Endodermal cell (in vitro differentiated cells): ENCODE measurements around the gene ZNF560. TPM values are rescaled to one million over a fixed set of nuclear protein-coding genes. Genes with fewer than 3 reads are reported as not detected.
A peak's percentile ranks its signal among the peaks of the same experiment; 100 is the strongest.

Source experiments
- DNase-seq: peaks from one replicate; pipeline ENCODE4 v3.0.0-alpha.2; 2017
- H3K27ac ChIP-seq: 2 replicates; pipeline ENCODE4 v1.5.1; 2013; ENCODE audit warnings: mild to moderate bottlenecking, low read depth, low read length, moderate library complexity
- H3K27me3 ChIP-seq: 2 replicates; pipeline ENCODE4 v1.6.1; 2013; ENCODE audit warnings: mild to moderate bottlenecking, low read length, moderate library complexity; ENCODE audit not compliant: insufficient read depth, control insufficient read depth, poor library complexity, severe bottlenecking
- H3K36me3 ChIP-seq: 2 replicates; pipeline ENCODE4 v1.7.0; 2013; ENCODE audit warnings: mild to moderate bottlenecking, low read length, moderate library complexity; ENCODE audit not compliant: control insufficient read depth, insufficient read depth
- H3K4me1 ChIP-seq: one replicate; pipeline ENCODE4 v1.7.0; 2013; ENCODE audit warnings: low read length; ENCODE audit not compliant: control insufficient read depth, insufficient read depth
- H3K4me3 ChIP-seq: 2 replicates; pipeline ENCODE4 v1.5.1; 2013; ENCODE audit warnings: mild to moderate bottlenecking, low read length, moderate library complexity
- H3K9ac ChIP-seq: 2 replicates; pipeline ENCODE4 v1.6.1; 2013; ENCODE audit warnings: mild to moderate bottlenecking, low read length, moderate library complexity; ENCODE audit not compliant: poor library complexity, severe bottlenecking; ENCODE audit errors: extremely low read depth
- H3K9me3 ChIP-seq: 2 replicates; pipeline ENCODE4 v1.6.1; 2013; ENCODE audit warnings: mild to moderate bottlenecking, low read length, moderate library complexity; ENCODE audit not compliant: control insufficient read depth
- H3K27ac Mint-ChIP-seq: 2 replicates; pipeline ENCODE4 v1.8.0; 2020; ENCODE audit warnings: mixed read lengths
- H3K27me3 Mint-ChIP-seq: 2 replicates; pipeline ENCODE4 v1.8.0; 2021; ENCODE audit warnings: mild to moderate bottlenecking, mixed read lengths; ENCODE audit not compliant: insufficient read depth
- H3K36me3 Mint-ChIP-seq: 2 replicates; pipeline ENCODE4 v1.8.0; 2020; ENCODE audit warnings: low read depth, mixed read lengths
- H3K4me1 Mint-ChIP-seq: 2 replicates; pipeline ENCODE4 v1.8.0; 2020; ENCODE audit warnings: mixed read lengths
- H3K4me3 Mint-ChIP-seq: 2 replicates; pipeline ENCODE4 v1.8.0; 2020; ENCODE audit warnings: mild to moderate bottlenecking, moderate library complexity, mixed read lengths
- H3K9me3 Mint-ChIP-seq: 2 replicates; pipeline ENCODE4 v1.8.0; 2020; ENCODE audit warnings: mild to moderate bottlenecking, mixed read lengths
- WGBS, 2 experiments: methylation state at CpG; one replicate each; pipeline versions ENCODE4 v1.1.5 to v1.1.7; 2013; ENCODE audit warnings: missing lambda C conversion rate in 2 of 2, mixed read lengths in 1 of 2; ENCODE audit not compliant: insufficient coverage in 1 of 2, insufficient read length in 1 of 2; 5-methylcytosine and 5-hydroxymethylcytosine counted together
- total RNA-seq, 2 donors: library from RNA; stranded (reverse); fragmentation: NEBNext Ultra II Directional in 1 of 2; extraction: Animal tissue kit (Norgen Biotek cat#: 25700) in 1 of 2; gene quantifications; 2 replicates in 1 of 2; 3 replicates in 1 of 2; pipeline ENCODE4 v1.2.1, GENCODE V29; 2021
- TF ChIP-seq, protein P1 (sequence below): fragments of 200-600 bp; sonication (generic); conservative IDR thresholded peaks from 2 replicates; pipeline ENCODE4 v1.5.0; 2021; ENCODE audit warnings: antibody characterized with exemption, mild to moderate bottlenecking

Gene ZNF560
- total RNA-seq, 2 donors from 2014 or later = not detected

DNA sequence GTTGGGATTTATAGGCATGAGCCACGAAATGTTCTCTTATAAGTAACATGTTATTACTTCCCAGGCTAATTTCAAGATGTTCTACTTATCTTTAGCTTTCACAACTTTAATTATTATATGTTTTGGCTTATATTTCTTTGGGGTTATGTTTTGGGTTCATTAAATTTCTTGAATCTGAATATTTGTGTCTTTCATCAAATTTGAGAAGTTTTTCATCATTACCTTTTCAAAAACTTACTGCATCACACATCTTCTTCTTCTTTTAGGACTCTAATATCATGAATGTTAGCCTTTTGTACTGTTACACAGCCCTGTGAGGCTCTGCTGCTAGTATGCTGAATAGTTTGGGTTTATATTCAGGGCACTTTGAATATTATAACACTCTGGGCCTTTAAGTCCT, 53.4 kb downstream of the ZNF560 start:
- Histone ChIP-seq H3K4me3 (no peak overlapping the region), H3K4me1 (no peaks in the 10 kb centered on the region), H3K36me3 (no peaks in the 10 kb centered on the region), H3K27me3 (no peaks in the 10 kb centered on the region), H3K9ac (no peak overlapping the region), H3K9me3 (peaks cover 72% of the 10 kb centered on the region), H3K27ac (no peak overlapping the region)
- Mint-ChIP-seq H3K27ac (no peak overlapping the region), H3K4me1 (no peaks in the 10 kb centered on the region), H3K4me3 (no peak overlapping the region), H3K36me3 (peaks cover 55% of the 10 kb centered on the region), H3K9me3 (peaks cover 94% of the 10 kb centered on the region), H3K27me3 (peaks cover 6% of the 10 kb centered on the region)
- DNase-seq = no peak
- TF ChIP-seq, protein P1, sequence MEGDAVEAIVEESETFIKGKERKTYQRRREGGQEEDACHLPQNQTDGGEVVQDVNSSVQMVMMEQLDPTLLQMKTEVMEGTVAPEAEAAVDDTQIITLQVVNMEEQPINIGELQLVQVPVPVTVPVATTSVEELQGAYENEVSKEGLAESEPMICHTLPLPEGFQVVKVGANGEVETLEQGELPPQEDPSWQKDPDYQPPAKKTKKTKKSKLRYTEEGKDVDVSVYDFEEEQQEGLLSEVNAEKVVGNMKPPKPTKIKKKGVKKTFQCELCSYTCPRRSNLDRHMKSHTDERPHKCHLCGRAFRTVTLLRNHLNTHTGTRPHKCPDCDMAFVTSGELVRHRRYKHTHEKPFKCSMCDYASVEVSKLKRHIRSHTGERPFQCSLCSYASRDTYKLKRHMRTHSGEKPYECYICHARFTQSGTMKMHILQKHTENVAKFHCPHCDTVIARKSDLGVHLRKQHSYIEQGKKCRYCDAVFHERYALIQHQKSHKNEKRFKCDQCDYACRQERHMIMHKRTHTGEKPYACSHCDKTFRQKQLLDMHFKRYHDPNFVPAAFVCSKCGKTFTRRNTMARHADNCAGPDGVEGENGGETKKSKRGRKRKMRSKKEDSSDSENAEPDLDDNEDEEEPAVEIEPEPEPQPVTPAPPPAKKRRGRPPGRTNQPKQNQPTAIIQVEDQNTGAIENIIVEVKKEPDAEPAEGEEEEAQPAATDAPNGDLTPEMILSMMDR = no peak
- WGBS, 2 experiments = 75% methylated on average over 1 of the region's 1 CpG; no CpG with 5 or more reads in 1 of the 2 experiments

DNA sequence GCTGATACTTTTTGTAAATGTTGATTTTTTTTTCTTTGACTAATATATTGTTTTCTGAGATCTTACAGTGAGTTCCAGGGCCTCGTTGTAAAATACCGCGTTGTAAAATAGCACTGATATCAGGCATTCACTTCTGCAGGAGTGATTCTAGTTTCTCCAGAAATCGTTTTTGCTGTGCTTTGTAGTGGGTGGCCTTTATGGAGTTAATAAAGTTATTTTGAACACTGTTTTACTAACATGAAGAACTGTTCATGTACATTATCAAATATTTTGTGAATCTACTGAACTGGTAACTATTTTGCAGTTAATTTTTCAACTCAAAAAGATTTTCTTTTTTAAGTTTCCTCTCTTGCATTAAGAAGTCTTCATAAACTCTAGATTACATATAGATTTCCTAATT, 62.1 kb downstream of the ZNF560 start:
- Histone ChIP-seq H3K9ac (peak overlapping the region; percentile 86), H3K27ac (no peak overlapping the region), H3K4me3 (peak overlapping the region; percentile 95), H3K36me3 (peaks cover 24% of the 10 kb centered on the region), H3K27me3 (no peaks in the 10 kb centered on the region), H3K9me3 (peaks cover 27% of the 10 kb centered on the region), H3K4me1 (no peaks in the 10 kb centered on the region)
- TF ChIP-seq, protein P1 = no peak
- WGBS, 2 experiments = 88 to 89% methylated on average over 3 to 4 of the region's 4 CpGs
- no peaks in the 10 kb centered on the region for H3K27me3 Mint-ChIP-seq
- DNase-seq = no peak
- peaks cover 4% of the 10 kb centered on the region for H3K4me1 Mint-ChIP-seq
- peaks cover 50% of the 10 kb centered on the region for H3K36me3 Mint-ChIP-seq
- H3K9me3 Mint-ChIP-seq = peaks cover 47% of the 10 kb centered on the region
- peak overlapping the region; percentile 93 for H3K4me3 Mint-ChIP-seq
- no peak overlapping the region for H3K27ac Mint-ChIP-seq

DNA sequence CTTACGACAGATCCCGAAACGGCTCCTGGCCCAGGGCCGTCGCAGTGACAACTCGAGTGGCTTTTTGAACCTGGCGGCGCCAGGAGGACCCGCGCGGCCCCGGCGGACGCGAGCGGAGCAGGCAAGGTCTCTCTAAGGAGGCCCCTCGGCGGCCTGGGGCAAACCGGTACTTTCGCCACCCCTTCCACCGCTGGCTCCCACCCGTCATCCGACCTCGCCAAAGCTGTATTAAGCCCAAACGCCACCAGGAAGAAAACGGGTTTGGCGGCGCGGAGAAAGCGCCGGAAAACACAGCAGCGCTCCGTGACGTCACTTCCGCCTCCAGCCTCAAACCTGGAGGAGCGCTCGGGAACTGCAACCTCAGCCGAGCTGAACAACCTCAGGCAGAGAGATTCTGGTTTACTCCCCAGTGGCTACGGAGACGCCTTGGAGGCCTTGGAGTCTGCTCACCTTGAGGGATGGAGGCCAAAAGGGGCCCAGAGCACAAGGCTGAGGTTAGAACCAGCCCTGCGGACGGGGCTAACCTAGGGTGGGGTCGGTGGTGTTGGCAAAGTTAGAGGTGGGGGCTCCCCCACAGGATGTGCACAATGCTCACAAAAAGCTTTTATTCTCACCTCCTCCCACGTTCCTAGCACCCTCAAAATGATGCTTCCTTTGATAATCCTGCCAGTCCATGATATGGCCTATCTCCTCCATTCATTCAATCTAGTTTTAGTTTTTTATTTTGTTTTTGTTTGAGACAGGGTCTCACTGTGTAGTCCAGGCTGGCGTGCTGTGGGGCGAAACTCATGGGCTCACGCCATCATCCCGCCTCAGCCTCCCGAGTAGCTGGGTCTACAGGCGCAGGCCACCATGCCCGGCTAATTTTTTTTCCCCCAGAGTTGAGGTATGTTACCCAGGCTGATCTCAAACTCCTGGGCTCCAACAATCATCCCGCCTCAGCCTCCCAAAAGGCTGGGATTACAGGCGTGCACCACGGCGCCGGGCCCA, 62.8 kb downstream of the ZNF560 start, which contains the start of gene ZNF266:
ZNF266 (minus strand) TSS at position 295 of the 990 bp plus-strand sequence. CDS start 15,484 bp downstream, outside the sequence.
- no peaks in the 10 kb centered on the region for H3K27me3 ChIP-seq
- peaks cover 32% of the 10 kb centered on the region for H3K36me3 ChIP-seq
- peak within 1 kb of the TSS; percentile 93 for H3K4me3 Mint-ChIP-seq
- no peaks in the 10 kb centered on the region for H3K4me1 ChIP-seq
- H3K27me3 Mint-ChIP-seq = no peaks in the 10 kb centered on the region
- H3K27ac Mint-ChIP-seq = peak within 1 kb of the TSS; percentile 97
- H3K4me1 Mint-ChIP-seq = peaks cover 4% of the 10 kb centered on the region
- peak within 1 kb of the TSS; percentile 86 for H3K9ac ChIP-seq
- DNase-seq = peak; percentile 96
- peak within 1 kb of the TSS; percentile 95 for H3K4me3 ChIP-seq
- peaks cover 25% of the 10 kb centered on the region for H3K9me3 ChIP-seq
- TF ChIP-seq, protein P1 = peak; percentile 68
- peak within 1 kb of the TSS; percentile 53 for H3K27ac ChIP-seq
- H3K9me3 Mint-ChIP-seq = peaks cover 45% of the 10 kb centered on the region
- WGBS, 2 experiments = 20 to 23% methylated on average over 31 to 56 of the region's 56 CpGs
- H3K36me3 Mint-ChIP-seq = peaks cover 55% of the 10 kb centered on the region
